ENCODE results near the gene GRPEL1. TPM values are rescaled to one million over a fixed set of nuclear protein-coding genes. Genes with fewer than 3 reads are reported as not detected.

The GRPEL1 gene
- total and polyA plus RNA-seq, 2 of the 8 experiments (the other 6 are each of a cell fraction or from before 2014, with no cell fraction given) = 13.5 to 39.9 TPM

- no peak overlapping the region for H3K56ac ChIP-seq (replicated peaks; ENCODE audit: insufficient read length, low read depth, low read length)
- no peak for TF ChIP-seq HDAC6 (IDR thresholded peaks at IDR 0.05; ENCODE audit: low read depth, low read length)
- no peak for TF ChIP-seq KDM5A (IDR thresholded peaks at IDR 0.05; ENCODE audit: low read length)
- TF ChIP-seq RAD21 (IDR thresholded peaks at IDR 0.05 in 1 of 2, conservative IDR thresholded peaks at IDR 0.05 in 1 of 2; ENCODE audit: low read depth in 2 of 2, low read length in 2 of 2) = peak; percentile 91 to 93
- no peak for TF ChIP-seq CREB1 (IDR thresholded peaks at IDR 0.05)
- peak in 2 of 3 experiments; percentile 98 to 100; a peak in 3 of 4 replicates for TF ChIP-seq CTCF (IDR thresholded peaks at IDR 0.05; ENCODE audit: control extremely low read depth in 1 of 3, insufficient read depth in 1 of 3, low read depth in 1 of 3, low read length in 3 of 3)
- TF ChIP-seq GABPA (IDR thresholded peaks at IDR 0.05; ENCODE audit: borderline replicate concordance, insufficient read depth, low read length) = peak; percentile 64; the same call in 1 of the 2 replicates
- TF ChIP-seq POLR2A (IDR thresholded peaks at IDR 0.05; ENCODE audit: control extremely low read depth in 1 of 2, low read depth in 2 of 2, low read length in 2 of 2) = no peak
- TF ChIP-seq GTF2F1 (IDR thresholded peaks at IDR 0.05; ENCODE audit: borderline replicate concordance, low read depth, low read length) = no peak
- no peak for TF ChIP-seq EGR1 (IDR thresholded peaks at IDR 0.05; ENCODE audit: borderline replicate concordance, low read depth, low read length)
Observed at GRCh38 chr4:7070729-7071511, 3.1 kb upstream of the GRPEL1 start.

More at GRCh38 chr4:7070729-7071511, 3.1 kb upstream of the GRPEL1 start:
- peaks cover 0 to 15% of the 10 kb centered on the region in 2 experiments; a peak in 2 of 4 replicates for H3K79me2 ChIP-seq (ENCODE audit: control insufficient read depth in 1 of 2, insufficient read depth in 2 of 2, low read length in 2 of 2)
- no peak overlapping the region for H3K4ac ChIP-seq (replicated peaks; ENCODE audit: insufficient read length, low read depth, low read length)
- ChIA-PET CTCF (ENCODE audit: partially characterized antibody) (interaction anchor here (0.5 to 9.4 kb wide), 52 partner anchors 8 to 497 kb away, joined by 3 to 108 read pairs (median 4); partner anchors contain the start of genes MAN2B2, TADA2B and TBC1D14), POLR2A (ENCODE audit: partially characterized antibody) (interaction anchor here (0.8 to 1.7 kb wide), 2 partner anchors 26 to 162 kb away, joined by 4 to 7 read pairs; partner anchors contain the start of gene TBC1D14)
- no peak overlapping the region for H2BK20ac ChIP-seq (ENCODE audit: low read length)
- WGBS, 2 experiments (ENCODE audit: extremely low coverage in 1 of 2, insufficient coverage in 1 of 2, insufficient read length in 1 of 2, insufficient replicate concordance in 2 of 2, low coverage in 1 of 2, low lambda C conversion rate in 2 of 2, missing lambda C conversion rate in 1 of 2) = 60% methylated on average over 23 of the region's 23 CpGs; no CpG with 5 or more reads in 1 of the 2 experiments
- no peak overlapping the region for H2BK15ac ChIP-seq (ENCODE audit: low read length)
- no peak overlapping the region for H3K18ac ChIP-seq (ENCODE audit: extremely low read depth, low read length)
- peaks cover 2 to 6% (median 4%) of the 10 kb centered on the region in 4 experiments; a peak in 2 of 7 replicates for H3K4me1 ChIP-seq (replicated peaks in 1 of 4; ENCODE audit: control insufficient read depth in 3 of 4, insufficient read depth in 4 of 4, low read length in 3 of 4)
- H2BK12ac ChIP-seq (ENCODE audit: low read depth, low read length) = no peak overlapping the region
- H3K14ac ChIP-seq (ENCODE audit: insufficient read length) = no peak overlapping the region
- H4K5ac ChIP-seq (ENCODE audit: insufficient read length, low read depth, low read length) = no peak overlapping the region
- peaks cover 5 to 6% of the 10 kb centered on the region in 2 experiments for H4K20me1 ChIP-seq (replicated peaks in 1 of 2; ENCODE audit: control insufficient read depth in 1 of 2, insufficient read depth in 2 of 2, low read length in 2 of 2)
- no peak overlapping the region for H3K27ac ChIP-seq (ENCODE audit: low read depth, low read length)
- DNase-seq (ENCODE audit: low read depth in 1 of 2, low spot score in 2 of 2) (peak; percentile 79 to 98), FAIRE-seq (peak; percentile 95)
- no peak overlapping the region for H2BK120ac ChIP-seq (replicated peaks; ENCODE audit: low read depth, low read length)
- H3K23me2 ChIP-seq (ENCODE audit: low read depth, low read length) = peaks cover 10% of the 10 kb centered on the region
- no peak overlapping the region for H4K91ac ChIP-seq (replicated peaks; ENCODE audit: insufficient read length, low read length)
- no peaks in the 10 kb centered on the region for H3K36me3 ChIP-seq (ENCODE audit: control insufficient read depth in 2 of 4, insufficient read depth in 4 of 4, low read length in 3 of 4)
- no peak overlapping the region for H3K4me3 ChIP-seq (ENCODE audit: extremely low read depth in 1 of 4, insufficient read depth in 2 of 4, low read depth in 3 of 4, low read length in 4 of 4)
- no peaks in the 10 kb centered on the region for H3K9me3 ChIP-seq (ENCODE audit: insufficient read depth in 2 of 2, low read depth in 1 of 2, low read length in 1 of 2)
- no peak overlapping the region for H2AFZ ChIP-seq (ENCODE audit: low read length)
- no peak overlapping the region for H2BK5ac ChIP-seq (ENCODE audit: low read depth, low read length)
- H3K79me1 ChIP-seq (ENCODE audit: low read depth, low read length) = peaks cover 5% of the 10 kb centered on the region; the same call in 1 of the 2 replicates
- no peak overlapping the region for H3K9ac ChIP-seq (replicated peaks in 1 of 4; ENCODE audit: extremely low read depth in 1 of 4, low read depth in 3 of 4, low read length in 3 of 4)
- no peak overlapping the region for H2AK5ac ChIP-seq (ENCODE audit: low read depth, low read length)
- H3K23ac ChIP-seq (ENCODE audit: insufficient read length) = no peak overlapping the region
- no peak overlapping the region for H3K4me2 ChIP-seq (ENCODE audit: insufficient read depth in 1 of 2, low read depth in 2 of 2, low read length in 2 of 2)
- no peak overlapping the region for H4K8ac ChIP-seq (ENCODE audit: extremely low read depth, insufficient read depth, low read length)
- peaks cover 0 to 17% (median 10%) of the 10 kb centered on the region in 4 experiments; a peak in 6 of 7 replicates for H3K27me3 ChIP-seq (replicated peaks in 1 of 4; ENCODE audit: control insufficient read depth in 3 of 4, extremely low read depth in 1 of 4, insufficient read depth in 3 of 4, low read length in 3 of 4)
